Hematopoietic multipotent progenitor cell treated with erythropoietin and hydrocortisone succinate and interleukin-3 and kit ligand, for 8 days (in vitro differentiated cells): ENCODE results near the gene TMEM117.
"Not testable (repeated sequence)": the region's sequence is repeated elsewhere in the genome, so short reads cannot be mapped to it uniquely, and the experiment has no call there.

Experiments used
- DNase-seq: peaks from one replicate; pipeline ENCODE4 v3.0.0-alpha.2; 2015

TMEM117 gene

GRCh38 chr12:44334347-44334746, 498.5 kb downstream of the TMEM117 start:
- no peak for DNase-seq

DNA sequence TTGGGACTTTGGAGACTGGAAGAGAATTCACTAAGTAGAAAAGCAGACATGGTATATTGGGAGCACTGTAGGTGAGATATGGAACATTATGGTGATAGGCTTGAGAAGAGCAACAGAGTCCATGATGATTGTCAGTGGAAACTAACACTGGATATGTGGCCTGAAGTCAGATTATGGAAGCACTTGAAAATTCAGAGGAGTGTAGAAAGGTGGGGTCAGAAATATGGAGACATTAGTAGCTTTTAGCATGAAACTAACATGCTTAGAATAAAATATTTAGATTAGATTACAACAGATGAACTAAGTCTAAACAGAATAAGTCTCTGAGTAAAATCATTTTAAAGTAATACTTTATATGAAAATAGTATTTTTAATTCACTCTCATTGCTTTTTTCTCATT, 499.1 kb downstream of the TMEM117 start:
- no peak for DNase-seq

DNA sequence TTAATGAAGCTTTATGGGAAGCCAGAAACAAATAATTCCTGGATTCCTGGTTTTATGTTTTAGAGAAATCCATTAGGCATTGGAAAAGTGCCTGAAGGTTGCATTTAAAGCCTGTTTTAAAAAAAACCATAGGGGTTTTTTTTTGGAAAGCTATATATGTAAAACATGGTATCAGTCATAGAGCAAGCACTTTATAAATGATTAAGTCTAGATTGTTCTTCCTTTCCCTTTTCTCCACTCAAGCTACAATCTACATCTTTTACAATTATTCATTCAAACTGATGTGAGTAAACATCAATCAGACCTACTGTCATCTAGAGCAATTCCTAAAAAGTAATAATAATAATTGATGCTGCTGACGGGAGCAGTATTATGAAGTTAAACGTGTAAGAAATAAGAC, 500.7 kb downstream of the TMEM117 start:
- no peak for DNase-seq

DNA sequence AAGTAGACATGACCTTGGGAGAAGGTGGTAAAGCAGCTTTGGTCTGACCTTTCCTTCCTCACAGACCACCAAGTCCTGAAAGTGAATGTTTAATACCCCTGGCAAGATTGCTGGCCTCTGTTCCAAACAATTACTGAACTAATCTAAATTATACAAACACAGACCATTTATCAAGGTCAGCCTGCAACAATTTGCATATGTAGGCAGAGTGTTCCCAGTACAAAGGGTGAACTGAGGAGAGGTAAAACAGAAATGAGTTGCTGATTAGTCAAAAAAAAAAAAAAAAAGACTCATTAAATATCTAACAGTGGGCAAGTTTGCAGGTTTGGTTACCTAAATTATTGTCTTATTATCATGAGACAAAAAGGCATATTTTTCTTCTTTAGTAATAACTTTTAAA, 506.5 kb downstream of the TMEM117 start:
- DNase-seq, result no peak

DNA sequence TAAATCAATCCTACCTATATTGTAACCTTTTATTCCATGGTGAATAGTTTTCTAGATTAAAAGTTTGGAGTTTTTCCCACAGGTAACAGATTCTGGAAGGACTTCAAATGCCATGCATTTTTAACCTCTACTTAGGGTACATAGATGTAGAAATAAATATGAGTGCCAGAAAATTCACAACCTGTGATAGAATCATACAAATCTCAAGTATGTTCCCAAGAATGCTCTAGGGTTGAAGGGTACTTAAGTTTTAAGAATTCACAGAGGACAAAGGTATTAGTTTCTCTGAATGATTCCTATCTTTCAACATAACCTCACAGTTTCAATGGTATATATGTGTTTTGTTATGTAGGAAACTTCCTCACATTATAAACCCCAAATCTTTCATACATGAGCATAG, 511.3 kb downstream of the TMEM117 start:
- no peak for DNase-seq

DNA sequence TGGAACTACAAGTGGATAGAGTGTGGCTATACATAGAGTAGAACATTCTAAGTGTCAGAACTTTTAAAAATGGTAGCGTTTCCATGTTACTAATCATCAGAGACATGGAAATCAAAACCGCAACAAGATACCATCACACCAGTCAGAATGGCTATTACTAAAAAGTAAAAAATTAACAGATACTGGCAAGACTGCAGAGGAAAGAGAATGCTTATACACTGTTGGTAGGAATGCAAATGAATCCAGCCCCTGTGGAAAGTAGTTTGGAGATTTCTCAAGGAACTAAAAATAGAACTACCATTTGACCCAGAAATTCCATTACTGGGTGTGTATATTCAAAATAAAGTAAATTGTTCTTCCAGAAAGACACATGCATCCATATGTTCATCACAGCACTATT, 521.6 kb downstream of the TMEM117 start:
- no peak for DNase-seq

DNA sequence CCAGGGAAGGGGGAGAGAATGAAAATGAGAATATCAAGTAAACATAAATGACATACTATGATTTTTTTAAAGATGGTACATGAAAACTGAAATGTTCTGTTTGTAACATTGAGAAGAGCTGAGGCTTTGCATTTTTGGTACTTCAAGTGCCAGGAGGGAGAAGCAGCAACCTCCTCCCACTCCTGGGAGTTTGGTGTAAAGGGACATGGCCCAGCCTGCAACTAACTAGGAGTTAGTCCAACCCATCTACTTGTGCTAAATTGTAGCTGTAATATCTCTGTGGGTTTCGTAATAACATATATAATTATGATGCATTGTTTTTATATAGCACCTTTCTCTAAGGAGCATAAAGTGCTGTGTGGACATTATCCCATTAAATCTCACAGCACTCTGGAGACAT, 522.8 kb downstream of the TMEM117 start:
- DNase-seq, result no peak

GRCh38 chr12:44362947-44363346, 527.1 kb downstream of the TMEM117 start:
- no peak for DNase-seq

DNA sequence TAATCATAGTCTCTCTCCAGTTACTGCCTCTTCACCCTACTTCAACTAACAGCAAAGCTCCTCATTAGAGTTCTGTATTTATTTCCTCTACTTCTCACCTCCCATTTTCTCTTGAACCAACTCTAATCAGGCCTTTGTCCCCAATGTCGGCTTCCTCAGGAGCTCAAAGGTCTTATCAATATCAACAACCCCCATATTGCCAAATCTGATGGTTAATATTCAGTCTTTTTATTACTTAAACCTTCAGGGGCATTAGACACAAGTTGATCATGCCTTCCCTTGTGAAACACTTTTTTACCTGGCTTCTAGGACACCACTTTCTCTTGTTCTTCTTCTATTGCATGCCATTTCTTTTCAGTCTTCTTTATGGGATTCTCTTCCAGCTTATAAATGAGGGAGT, 531.3 kb downstream of the TMEM117 start:
- no peak for DNase-seq

- DNase-seq, result no peak
Observed at GRCh38 chr12:44367916-44368315, 532.0 kb downstream of the TMEM117 start.

GRCh38 chr12:44369998-44370397, 534.1 kb downstream of the TMEM117 start:
- no peak for DNase-seq

- DNase-seq, result no peak
Observed at GRCh38 chr12:44370982-44371381, 535.1 kb downstream of the TMEM117 start.

DNA sequence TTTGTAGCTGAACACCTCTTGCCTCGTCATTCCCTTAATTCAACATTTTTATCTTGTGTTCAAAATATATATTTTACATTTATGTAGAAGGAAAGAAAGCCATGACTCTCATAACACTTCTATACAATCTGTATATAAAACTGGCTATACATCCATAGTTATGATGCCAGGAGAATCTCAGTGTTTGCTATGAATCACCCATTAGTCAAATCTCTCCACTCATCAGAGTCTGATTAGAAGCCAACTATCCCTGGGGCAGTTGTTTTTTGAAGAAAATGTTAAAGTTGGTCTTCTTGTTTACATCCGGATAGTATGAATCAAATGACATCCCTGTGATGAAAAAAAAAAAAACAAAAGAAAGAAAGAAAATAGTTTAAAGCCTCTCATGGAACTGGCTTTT, 536.4 kb downstream of the TMEM117 start:
- DNase-seq, result no peak

DNA sequence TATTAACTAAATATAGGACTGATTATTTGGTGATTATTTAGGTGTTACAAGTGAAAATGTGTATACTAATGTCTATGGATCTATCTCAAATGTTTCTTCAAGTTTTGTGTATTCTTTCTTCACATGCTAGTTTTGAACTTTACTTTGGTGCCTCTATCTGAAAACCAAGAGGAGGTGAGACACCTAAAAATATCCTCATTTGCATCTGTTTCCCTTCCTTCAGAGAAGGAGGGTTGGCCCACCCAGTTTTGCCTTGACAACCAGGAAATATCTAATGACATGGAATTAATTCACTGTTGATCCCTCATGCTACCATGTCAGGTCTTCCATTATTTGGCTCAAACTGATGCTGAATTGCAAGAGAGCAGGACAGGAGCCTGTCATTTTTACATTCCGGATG, 539.8 kb downstream of the TMEM117 start:
- DNase-seq, result no peak

DNA sequence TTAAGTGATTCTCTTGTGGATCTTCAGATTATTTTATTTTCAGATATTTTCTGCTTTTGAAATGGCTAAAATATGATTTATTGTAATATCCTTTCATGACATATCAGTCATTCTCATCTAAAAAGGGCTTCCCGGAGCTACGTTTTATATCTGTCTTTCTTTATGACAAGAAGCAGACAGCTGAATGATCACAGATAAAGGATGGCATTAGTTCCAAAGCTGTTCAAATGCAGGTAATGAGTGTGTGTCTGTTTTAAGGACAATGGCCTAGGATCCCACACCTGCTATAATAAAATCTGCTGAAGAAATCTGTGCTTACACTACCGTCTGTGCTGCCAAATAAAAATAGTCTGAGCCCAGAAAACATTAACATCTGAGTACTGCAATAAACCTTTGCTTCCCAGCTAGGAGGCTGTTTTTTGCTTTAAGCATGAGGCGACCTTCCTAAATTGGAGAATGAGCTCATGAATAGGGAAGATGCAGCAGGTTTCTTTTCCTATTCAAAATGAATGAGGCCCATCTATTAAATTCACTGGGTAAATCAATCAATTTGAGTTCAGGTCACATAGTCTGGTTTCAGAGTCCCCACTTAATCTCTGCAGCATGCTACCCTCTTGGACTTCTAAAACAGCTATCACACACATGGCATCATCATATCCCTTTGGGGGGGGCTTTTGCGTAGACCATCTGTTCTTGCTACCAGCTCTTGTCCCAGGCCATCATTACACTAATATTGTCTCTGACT, 541.7 kb downstream of the TMEM117 start:
- no peak for DNase-seq

GRCh38 chr12:44379113-44379512, 543.2 kb downstream of the TMEM117 start:
- not testable (repeated sequence) for DNase-seq

- DNase-seq, result no peak
Observed at GRCh38 chr12:44379831-44380230, 544.0 kb downstream of the TMEM117 start.

DNA sequence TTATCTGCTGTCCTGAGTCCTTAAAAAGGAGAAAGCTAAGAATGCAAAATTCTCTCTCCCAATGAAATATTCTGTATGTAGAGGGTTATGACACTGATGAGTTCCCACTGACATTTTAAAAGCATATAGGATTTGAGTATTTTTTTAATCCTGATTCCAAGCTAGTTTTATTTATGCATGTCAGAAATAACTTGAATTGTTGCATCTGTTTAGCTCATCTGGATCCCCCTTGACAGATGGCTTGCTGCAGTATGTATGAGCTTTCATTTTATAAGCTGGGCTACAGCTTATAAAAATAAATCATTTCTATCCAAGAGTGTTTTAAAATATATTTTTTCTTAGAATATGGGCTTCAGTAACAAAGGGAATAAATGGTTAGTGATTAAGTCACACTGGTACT, 545.0 kb downstream of the TMEM117 start:
- DNase-seq, result no peak

GRCh38 chr12:44381341-44381740, 545.5 kb downstream of the TMEM117 start:
- DNase-seq, result no peak

DNA sequence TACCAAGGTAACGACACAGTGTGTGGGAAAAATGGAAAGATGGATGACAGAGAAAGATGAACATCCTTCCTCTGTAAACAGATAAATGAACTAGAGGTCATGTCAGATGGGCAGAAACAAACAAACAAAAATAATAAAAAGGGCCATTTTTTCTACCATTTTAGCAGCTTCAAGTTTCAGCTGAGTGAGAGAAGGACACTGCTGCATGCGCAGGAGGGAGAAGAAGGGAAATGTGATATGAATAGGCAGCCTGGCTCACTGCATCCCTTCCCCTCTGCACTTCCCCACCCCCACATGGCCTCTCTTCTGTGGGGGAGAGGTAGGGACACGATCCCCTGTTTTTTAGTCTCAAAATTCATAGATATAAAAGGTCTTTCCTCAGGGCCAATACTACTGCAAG, 548.3 kb downstream of the TMEM117 start:
- no peak for DNase-seq

DNA sequence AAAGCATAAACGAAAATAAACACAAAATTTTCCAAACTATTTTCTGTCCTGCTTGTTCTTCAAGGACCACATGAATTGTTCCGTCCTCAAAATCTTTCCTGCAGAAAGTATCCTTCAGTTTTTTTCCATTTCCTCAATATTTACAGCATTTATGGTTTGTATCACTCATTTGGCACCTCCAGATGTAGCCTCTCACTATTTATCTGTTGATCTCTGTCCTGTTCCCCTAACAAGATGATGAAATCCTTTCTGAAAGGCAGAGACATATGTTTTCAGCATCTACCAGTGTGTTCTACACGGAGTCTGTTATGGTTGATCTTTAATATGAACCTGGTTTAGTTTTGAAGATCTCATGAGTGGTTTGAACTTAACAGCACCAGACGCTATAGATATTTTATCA, 550.1 kb downstream of the TMEM117 start:
- DNase-seq, result no peak

DNA sequence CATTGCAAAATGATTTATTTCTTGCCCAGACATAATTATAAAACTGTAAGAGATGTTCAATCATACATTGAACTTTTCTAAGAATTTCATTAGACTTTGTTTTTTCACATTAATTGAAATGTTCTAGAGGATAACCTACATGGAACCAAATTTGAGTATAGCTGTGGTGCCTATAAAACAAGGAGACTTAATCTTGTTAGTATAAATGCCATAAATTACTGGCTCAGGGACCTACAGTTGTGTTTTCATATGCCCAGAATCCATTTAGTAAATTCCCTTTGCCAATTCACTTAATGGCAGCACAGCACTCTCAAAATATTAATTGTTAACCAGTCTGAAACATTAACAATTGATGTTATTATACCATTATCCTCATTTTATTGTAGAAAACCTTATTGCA, 551.7 kb downstream of the TMEM117 start:
- DNase-seq, result no peak

DNA sequence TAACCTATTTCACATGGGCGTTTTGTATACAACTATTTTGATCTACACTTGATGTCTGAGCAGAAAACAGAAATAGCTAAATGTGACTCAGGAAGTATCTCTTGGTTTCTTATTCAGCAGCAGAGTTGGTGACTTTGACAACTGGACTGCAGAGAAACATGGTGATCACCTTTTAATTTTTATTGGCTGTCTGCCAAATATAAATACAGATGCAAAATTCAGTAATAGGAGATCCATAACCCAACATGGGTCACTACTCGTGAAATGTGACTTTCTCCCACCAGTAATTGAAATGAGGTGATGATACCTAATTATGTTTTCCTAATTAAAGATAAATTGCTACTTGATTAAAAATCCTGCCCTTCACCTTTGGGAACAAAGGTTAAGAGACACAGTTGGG, 553.2 kb downstream of the TMEM117 start:
- no peak for DNase-seq

DNA sequence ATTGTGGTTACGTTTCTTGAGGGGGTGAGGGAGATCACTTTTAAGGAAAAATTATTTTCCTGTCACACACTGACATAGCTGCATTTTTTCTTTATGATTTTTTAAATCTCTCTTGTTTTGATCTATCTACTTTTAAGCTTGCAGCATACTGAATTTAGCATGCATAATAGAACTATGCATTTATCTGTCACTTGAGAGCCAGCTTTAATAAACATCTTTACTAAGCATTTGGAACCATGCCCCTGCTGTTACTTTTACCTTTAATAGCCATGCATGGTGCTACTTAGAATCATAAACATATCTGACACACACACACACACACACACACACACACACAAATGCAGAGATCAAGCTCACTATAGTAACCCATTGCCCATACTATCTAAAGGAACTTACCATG, 554.0 kb downstream of the TMEM117 start:
- no peak for DNase-seq

DNA sequence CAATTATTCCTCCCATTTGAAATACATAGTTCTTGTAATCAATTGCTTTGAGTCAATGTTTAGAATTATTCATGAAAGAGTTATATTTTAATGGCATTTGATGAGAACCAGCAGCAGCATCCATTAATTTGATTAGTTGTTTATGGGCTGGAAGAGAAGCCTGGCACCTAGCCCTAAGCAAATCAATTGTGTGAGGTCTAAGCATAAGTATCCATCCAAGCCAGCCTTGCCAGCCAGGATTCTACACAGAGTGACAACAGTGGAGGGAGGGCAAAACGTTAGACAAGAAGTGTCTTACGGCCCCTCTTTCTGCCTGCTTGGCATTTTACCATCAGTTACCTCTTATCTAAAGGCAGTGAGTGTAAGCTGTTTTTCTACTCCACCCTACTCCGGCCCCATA, 561.8 kb downstream of the TMEM117 start:
- no peak for DNase-seq

GRCh38 chr12:44403185-44403584, 567.3 kb downstream of the TMEM117 start:
- DNase-seq, result peak; percentile 25
